Activated CD4-positive, alpha-beta T cell treated with anti-CD3 and anti-CD28 coated beads for 36 hours (primary cell): ENCODE results near the gene CPT1B. TPM values are rescaled to one million over a fixed set of nuclear protein-coding genes. Genes with fewer than 3 reads are reported as not detected.
"Not testable (repeated sequence)": the region's sequence is repeated elsewhere in the genome, so short reads cannot be mapped to it uniquely, and the experiment has no call there.

Experiments
- ATAC-seq: fragments of 200-7000 bp; cut with Tn5 transposase; one replicate; pipeline ENCODE4 v1.10.0; 2021; ENCODE audit warnings: mild to moderate bottlenecking, moderate library complexity
- CTCF ChIA-PET: fragments of 350-600 bp; sonication (Branson Sonifier 250); formaldehyde crosslinking; loops from one replicate; lab custom pipeline; 2021; ENCODE audit warnings: antibody characterized with exemption; lab: Charles Lee
- POLR2A ChIA-PET: fragments of 350-600 bp; sonication (Branson Sonifier 250); formaldehyde crosslinking; loops from one replicate; lab custom pipeline; 2021; ENCODE audit warnings: antibody characterized with exemption, inconsistent platforms; lab: Charles Lee
- DNase-seq: peaks from one replicate; pipeline ENCODE4 v3.0.0-alpha.2; 2020
- H3K27ac Mint-ChIP-seq: one replicate; pipeline ENCODE4 v1.8.0; 2021; ENCODE audit warnings: mixed read lengths
- H3K27me3 Mint-ChIP-seq: one replicate; pipeline ENCODE4 v1.8.0; 2021; ENCODE audit warnings: mixed read lengths
- H3K36me3 Mint-ChIP-seq: one replicate; pipeline ENCODE4 v1.8.0; 2021; ENCODE audit warnings: low read depth, mixed read lengths
- H3K4me1 Mint-ChIP-seq: one replicate; pipeline ENCODE4 v1.8.0; 2021; ENCODE audit warnings: mixed read lengths
- H3K4me3 Mint-ChIP-seq: one replicate; pipeline ENCODE4 v1.8.0; 2021; ENCODE audit warnings: mild to moderate bottlenecking, moderate library complexity, mixed read lengths
- H3K9me3 Mint-ChIP-seq: one replicate; pipeline ENCODE4 v1.8.0; 2021; ENCODE audit warnings: low read depth, mixed read lengths
- intact Hi-C, 2 experiments: fragments of 100-400 bp; cut with DNase I in 1 of 2; cut with micrococcal nuclease in 1 of 2; formaldehyde crosslinking; loops; one replicate each; pipeline versions ENCODE4 v1.14.2 to v1.15.1; 2022 to 2024; cut with DNase I, micrococcal nuclease
- total RNA-seq, 2 experiments: library from RNA; stranded (reverse); gene quantifications; one replicate each; pipeline ENCODE4 v1.2.3, GENCODE V29; 2021

Gene CPT1B
- total RNA-seq, 2 experiments from 2014 or later: 42.5 to 51.4 TPM

DNA sequence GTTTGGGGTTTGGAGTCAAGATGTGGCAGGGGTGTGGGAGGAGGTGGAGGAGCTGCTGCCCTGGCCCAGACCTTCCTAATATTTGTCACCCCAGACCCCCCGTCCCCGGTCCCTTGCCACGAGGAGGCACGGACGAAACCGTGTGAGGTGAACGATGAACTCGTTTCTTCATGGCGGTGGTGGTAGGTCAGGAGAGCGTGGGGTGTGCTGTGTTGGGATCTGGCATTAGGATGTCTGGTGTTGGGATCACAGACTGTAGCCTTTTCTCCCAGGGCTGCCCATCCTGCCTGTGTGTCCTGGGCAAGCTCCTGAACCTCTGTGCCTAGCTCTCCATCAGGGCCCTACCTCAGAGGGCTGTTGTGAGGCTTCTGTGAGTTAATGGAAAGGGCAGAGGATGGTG, 30.8 kb upstream of the CPT1B start:
- ATAC-seq: no peak
- no peak overlapping the region for H3K4me3 Mint-ChIP-seq
- intact Hi-C loops: no loop called here
- H3K4me1 Mint-ChIP-seq: peaks cover 4% of the 10 kb centered on the region
- peaks cover 21% of the 10 kb centered on the region for H3K27me3 Mint-ChIP-seq
- no peaks in the 10 kb centered on the region for H3K36me3 Mint-ChIP-seq
- no peaks in the 10 kb centered on the region for H3K9me3 Mint-ChIP-seq
- ChIA-PET POLR2A (no interaction called here), CTCF (interaction anchor here (1.4 kb wide), 1 partner anchor 12 kb away, joined by 3 read pairs; no protein-coding TSS in a partner anchor)
- H3K27ac Mint-ChIP-seq: no peak overlapping the region
- DNase-seq: no peak

DNA sequence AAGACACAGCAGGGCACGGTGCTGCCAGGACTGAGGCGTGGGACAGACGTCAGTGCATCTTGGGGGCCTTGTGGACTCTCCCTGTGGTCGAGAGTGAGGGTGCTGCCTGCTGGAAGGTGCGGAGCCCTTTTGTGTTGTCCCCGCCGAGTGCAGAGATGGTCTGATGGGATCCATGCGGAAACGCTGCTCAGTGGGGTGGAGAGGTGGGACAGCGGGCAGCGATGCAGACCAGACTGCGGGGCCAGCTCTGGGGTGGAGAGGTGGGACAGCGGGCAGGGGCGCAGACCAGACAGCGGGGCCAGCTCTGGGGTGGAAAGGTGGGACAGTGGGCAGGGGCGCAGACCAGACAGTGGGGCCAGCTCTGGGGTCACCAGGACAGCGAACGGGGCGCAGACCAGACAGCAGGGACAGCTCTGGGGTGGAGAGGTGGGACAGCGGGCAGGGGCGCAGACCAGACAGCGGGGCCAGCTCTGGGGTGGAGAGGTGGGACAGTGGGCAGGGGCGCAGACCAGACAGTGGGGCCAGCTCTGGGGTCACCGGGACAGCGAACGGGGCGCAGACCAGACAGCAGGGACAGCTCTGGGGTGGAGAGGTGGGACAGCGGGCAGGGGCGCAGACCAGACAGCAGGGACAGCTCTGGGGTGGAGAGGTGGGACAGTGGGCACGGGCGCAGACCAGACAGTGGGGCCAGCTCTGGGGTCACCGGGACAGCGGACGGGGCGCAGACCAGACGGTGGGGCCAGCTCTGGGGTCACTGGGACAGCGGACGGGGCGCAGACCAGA, 30.0 kb upstream of the CPT1B start:
- POLR2A ChIA-PET, DNase-seq, H3K9me3 Mint-ChIP-seq, ATAC-seq, H3K36me3 Mint-ChIP-seq, H3K4me1 Mint-ChIP-seq, H3K4me3 Mint-ChIP-seq, H3K27ac Mint-ChIP-seq, intact Hi-C loops: not testable (repeated sequence)
- peaks cover 22% of the 10 kb centered on the region for H3K27me3 Mint-ChIP-seq
- CTCF ChIA-PET: interaction anchor here (1.4 kb wide), 1 partner anchor 13 kb away, joined by 3 read pairs; no protein-coding TSS in a partner anchor

DNA sequence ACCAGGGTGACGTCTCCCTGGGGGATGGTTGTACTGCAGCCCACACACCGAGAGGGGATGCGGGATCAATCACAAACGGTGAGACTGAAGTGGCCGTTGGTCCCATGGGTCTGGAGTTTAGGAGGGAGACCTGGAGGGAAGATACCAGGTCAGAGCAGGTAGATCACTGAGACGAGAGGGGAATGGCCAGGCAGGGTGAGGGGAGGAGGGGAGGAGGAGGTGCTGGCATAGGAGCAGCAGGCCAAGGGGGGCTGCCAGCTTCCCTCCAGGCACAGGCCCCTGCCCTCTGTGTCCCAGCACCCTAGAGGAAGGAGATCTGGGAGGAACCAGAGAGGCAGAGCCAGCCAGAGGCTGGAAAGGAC, 29.4 kb upstream of the CPT1B start:
- Mint-ChIP-seq H3K4me1 (peaks cover 2% of the 10 kb centered on the region), H3K36me3 (no peaks in the 10 kb centered on the region), H3K27ac (no peak overlapping the region), H3K9me3 (no peaks in the 10 kb centered on the region), H3K4me3 (no peak overlapping the region), H3K27me3 (peaks cover 27% of the 10 kb centered on the region)
- intact Hi-C loops: no loop called here
- POLR2A ChIA-PET: no interaction called here
- CTCF ChIA-PET: no interaction called here
- ATAC-seq (no peak), DNase-seq (no peak)

DNA sequence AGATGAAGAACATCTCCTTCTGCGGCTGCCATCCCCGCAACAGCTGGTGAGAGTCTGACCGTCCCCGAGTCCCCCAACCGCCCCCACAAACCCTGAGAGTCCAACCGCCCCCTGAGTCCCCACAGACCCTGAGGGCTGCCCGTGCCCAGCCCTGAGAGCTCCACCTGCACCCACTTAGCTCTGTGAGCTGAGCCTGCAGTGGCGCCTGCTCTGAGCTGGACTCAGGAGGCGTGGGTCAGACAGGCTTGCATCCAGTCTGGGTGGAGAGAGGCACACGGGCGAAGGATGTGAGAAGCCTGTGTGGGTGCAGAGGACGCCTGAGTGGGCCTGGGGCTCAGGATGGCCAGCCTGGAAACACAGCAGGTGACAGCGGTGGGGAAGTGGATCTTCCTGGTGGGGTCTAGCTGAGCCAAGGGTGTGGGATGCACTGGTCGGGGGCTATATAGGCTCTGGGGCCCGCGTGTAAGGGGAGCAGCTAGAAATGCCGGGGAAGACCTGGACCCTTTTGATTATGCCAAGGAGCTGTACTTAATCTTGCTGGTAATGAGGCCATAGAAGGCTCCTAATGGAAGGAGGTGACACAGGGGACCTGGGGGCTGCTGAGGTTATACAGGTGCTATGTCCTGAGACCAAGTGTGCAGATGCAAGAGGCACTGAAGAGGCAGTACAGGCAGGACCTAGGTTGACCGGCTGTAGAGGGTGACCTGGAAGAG, 28.9 kb upstream of the CPT1B start:
- Mint-ChIP-seq H3K4me1 (no peaks in the 10 kb centered on the region), H3K27me3 (peaks cover 31% of the 10 kb centered on the region), H3K9me3 (no peaks in the 10 kb centered on the region), H3K4me3 (no peak overlapping the region), H3K36me3 (no peaks in the 10 kb centered on the region), H3K27ac (no peak overlapping the region)
- CTCF ChIA-PET: no interaction called here
- ATAC-seq: no peak
- intact Hi-C loops: no loop called here
- POLR2A ChIA-PET: no interaction called here
- DNase-seq: no peak

DNA sequence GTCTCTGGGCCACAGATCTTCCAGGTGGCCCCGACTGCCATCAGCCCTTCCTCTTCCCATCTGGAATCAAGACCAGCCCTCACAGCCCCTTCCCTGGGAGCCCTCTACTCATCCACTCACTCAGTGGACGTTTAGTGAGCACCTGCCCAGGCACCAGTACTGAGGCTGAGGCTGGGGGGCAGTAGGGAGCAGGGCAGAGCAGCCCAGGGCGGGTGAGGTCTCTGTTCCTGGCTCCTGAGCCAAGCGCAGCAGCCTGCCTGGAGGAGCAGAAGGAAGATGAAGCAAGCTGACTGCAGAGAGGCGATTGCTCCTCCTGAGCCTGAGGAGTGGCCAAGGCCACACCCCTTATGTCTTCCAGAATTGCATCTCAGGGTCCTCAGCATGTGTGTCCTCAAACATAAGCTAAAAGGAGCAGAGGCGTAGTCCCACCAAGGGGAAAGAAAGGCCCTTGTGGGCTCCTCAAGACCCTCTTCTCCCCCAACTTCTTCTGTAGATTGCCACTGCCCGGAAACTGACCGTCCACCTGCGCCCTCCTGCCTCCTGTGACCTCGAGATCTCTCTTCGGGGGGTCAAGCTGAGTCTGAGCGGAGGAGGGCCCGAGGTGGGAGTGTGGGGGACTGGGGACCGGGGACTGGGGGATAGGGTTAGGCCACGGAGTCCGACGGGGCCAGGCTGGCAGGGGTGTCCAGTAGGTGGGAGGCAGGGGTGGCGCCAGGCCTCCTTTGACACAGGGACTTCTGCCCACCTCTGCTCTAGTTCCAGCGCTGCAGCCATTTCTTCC, 28.1 kb upstream of the CPT1B start:
- intact Hi-C loops: no loop called here
- H3K36me3 Mint-ChIP-seq: no peaks in the 10 kb centered on the region
- no peak for DNase-seq
- ChIA-PET POLR2A (no interaction called here), CTCF (no interaction called here)
- H3K27ac Mint-ChIP-seq: no peak overlapping the region
- no peaks in the 10 kb centered on the region for H3K9me3 Mint-ChIP-seq
- peaks cover 38% of the 10 kb centered on the region for H3K27me3 Mint-ChIP-seq
- ATAC-seq: peak; percentile 48
- peaks cover 3% of the 10 kb centered on the region for H3K4me1 Mint-ChIP-seq
- no peak overlapping the region for H3K4me3 Mint-ChIP-seq

DNA sequence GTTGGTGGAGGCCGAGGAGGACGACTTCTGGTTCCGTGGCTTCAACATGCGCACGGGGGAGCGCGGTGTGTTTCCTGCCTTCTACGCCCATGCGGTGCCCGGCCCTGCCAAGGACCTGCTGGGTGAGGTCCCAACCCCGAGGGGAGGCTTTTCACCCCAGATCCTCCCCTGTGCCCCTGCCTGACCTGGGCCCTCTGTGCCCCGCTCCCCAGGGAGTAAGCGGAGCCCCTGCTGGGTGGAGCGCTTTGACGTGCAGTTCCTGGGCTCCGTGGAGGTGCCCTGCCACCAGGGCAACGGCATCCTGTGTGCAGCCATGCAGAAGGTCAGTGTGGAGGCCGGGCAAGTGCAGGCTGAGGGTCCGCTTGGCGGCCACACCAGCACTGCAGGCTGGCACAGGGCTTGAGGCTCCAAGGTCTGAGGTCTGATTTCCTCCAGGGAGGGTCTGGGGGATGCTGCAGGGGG, 27.4 kb upstream of the CPT1B start:
- peaks cover 36% of the 10 kb centered on the region for H3K27me3 Mint-ChIP-seq
- ATAC-seq: no peak
- DNase-seq: no peak
- peaks cover 3% of the 10 kb centered on the region for H3K4me1 Mint-ChIP-seq
- ChIA-PET CTCF (no interaction called here), POLR2A (no interaction called here)
- no peak overlapping the region for H3K27ac Mint-ChIP-seq
- intact Hi-C loops: no loop called here
- no peak overlapping the region for H3K4me3 Mint-ChIP-seq
- H3K9me3 Mint-ChIP-seq: no peaks in the 10 kb centered on the region
- H3K36me3 Mint-ChIP-seq: no peaks in the 10 kb centered on the region

DNA sequence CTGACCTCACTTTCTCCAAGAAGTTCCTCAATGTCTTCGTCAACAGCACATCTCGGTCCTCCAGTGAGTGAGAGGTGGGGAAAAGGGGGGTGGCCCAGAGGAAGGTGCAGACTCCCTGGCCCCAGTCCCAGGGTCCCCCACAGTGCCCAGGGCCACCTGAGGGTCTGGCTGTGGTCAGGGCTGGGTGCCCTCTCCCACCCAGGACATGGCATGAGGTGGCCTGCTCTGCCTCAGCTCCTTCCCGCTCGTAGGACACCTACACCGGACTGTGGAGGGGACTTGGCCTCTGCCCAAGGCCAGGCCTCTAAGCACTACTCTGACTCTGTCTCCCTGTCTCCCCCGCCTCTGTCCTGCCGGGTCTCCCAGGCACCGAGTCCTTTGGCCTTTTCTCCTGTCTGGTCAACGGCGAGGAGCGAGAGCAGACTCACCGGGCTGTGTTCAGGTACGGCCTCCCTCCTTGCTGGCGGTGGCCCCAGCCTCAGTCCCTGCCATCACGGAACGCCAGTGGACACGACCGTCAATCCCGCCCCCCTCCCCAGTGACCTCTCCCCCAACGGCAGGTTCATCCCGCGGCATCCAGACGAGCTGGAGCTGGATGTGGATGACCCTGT, 26.9 kb upstream of the CPT1B start:
- intact Hi-C loops: no loop called here
- no peak overlapping the region for H3K4me3 Mint-ChIP-seq
- H3K27me3 Mint-ChIP-seq: peaks cover 36% of the 10 kb centered on the region
- DNase-seq (no peak), ATAC-seq (no peak)
- no peak overlapping the region for H3K27ac Mint-ChIP-seq
- H3K9me3 Mint-ChIP-seq: no peaks in the 10 kb centered on the region
- no peaks in the 10 kb centered on the region for H3K36me3 Mint-ChIP-seq
- CTCF ChIA-PET: no interaction called here
- peaks cover 3% of the 10 kb centered on the region for H3K4me1 Mint-ChIP-seq
- POLR2A ChIA-PET: no interaction called here

DNA sequence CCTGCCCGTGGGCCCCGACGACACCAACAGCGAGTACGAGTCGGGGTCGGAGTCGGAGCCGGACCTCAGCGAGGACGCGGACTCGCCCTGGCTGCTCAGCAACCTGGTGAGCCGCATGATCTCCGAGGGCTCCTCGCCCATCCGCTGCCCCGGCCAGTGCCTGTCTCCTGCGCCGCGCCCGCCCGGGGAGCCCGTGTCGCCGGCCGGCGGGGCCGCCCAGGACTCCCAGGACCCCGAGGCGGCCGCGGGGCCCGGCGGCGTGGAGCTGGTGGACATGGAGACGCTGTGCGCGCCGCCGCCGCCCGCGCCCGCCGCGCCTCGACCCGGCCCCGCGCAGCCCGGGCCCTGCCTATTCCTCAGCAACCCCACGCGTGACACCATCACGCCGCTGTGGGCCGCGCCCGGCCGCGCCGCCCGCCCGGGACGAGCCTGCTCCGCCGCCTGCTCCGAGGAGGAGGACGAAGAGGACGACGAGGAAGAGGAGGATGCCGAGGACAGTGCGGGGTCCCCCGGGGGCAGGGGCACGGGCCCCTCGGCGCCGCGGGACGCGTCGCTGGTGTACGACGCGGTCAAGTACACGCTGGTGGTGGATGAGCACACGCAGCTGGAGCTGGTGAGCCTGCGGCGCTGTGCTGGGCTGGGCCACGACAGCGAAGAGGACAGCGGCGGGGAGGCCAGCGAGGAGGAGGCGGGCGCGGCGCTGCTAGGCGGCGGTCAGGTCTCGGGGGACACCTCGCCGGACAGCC, 26.2 kb upstream of the CPT1B start:
- no peaks in the 10 kb centered on the region for H3K9me3 Mint-ChIP-seq
- no peak for ATAC-seq
- H3K27ac Mint-ChIP-seq: no peak overlapping the region

DNA sequence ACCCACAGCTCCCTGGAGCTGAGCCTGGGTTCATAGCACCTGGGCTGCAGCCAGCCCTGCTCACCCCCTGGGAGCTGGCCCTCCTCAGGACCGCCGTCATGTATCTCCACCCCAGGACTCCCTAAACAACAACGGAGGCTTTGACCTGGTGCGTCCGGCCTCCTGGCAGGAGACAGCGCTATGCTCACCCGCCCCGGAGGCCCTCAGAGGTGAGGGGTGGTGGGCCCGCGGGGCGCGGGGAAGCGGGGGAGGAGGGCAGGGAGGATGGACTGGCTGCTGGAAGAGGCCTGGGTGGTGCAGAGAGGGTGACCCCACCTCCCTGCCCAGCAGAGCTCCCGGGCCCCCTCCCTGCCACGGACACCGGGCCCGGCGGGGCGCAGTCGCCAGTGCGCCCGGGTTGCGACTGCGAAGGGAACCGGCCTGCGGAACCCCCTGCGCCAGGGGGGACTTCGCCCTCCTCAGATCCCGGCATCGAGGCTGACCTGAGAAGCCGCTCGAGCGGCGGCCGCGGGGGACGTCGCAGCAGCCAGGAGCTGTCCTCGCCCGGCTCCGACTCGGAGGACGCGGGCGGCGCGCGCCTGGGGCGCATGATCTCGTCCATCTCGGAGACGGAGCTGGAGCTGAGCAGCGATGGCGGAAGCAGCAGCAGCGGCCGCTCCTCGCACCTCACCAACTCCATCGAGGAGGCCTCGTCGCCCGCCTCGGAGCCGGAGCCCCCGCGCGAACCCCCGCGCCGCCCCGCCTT, 25.5 kb upstream of the CPT1B start:
- Mint-ChIP-seq H3K4me1 (peaks cover 7% of the 10 kb centered on the region), H3K36me3 (no peaks in the 10 kb centered on the region), H3K27me3 (peaks cover 42% of the 10 kb centered on the region), H3K27ac (no peak overlapping the region), H3K9me3 (no peaks in the 10 kb centered on the region), H3K4me3 (no peak overlapping the region)
- intact Hi-C loops: no loop called here
- POLR2A ChIA-PET: no interaction called here
- CTCF ChIA-PET: no interaction called here
- DNase-seq (no peak), ATAC-seq (no peak)

More for the DNA sequence above, 26.2 kb upstream of the CPT1B start:
- Mint-ChIP-seq H3K27me3 (peaks cover 42% of the 10 kb centered on the region), H3K36me3 (no peaks in the 10 kb centered on the region), H3K4me1 (peaks cover 7% of the 10 kb centered on the region), H3K4me3 (no peak overlapping the region)
- ChIA-PET CTCF (no interaction called here), POLR2A (no interaction called here)
- no peak for DNase-seq
- intact Hi-C loops: no loop called here

DNA sequence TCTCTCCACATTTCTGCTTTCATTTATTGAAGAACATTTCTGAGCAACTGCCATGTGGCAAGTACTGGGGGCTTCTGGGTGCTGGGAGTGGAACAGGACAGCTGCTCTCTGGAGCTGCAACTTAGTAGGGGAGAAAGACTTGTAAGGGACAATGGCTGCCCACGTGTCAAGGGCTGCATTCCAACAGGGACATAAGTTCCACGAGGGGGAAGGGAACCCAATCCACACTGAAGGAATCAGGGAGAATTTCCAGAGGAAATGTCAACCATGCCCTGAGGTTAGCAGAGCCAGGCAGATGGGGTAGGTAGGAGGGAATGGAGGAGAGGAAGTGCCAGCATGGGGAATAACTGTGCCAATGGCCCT, 24.1 kb upstream of the CPT1B start:
- DNase-seq: no peak
- ATAC-seq: no peak
- POLR2A ChIA-PET: interaction anchor here (0.5 to 0.6 kb wide), 2 partner anchors 100 to 279 kb away, joined by 3 to 5 read pairs; no protein-coding TSS in a partner anchor
- no peaks in the 10 kb centered on the region for H3K36me3 Mint-ChIP-seq
- intact Hi-C loops: no loop called here
- CTCF ChIA-PET: interaction anchor here (0.8 to 1.2 kb wide), 4 partner anchors 19 to 54 kb away, joined by 3 to 5 read pairs (median 4); partner anchors contain the start of genes CHKB and SYCE3
- no peaks in the 10 kb centered on the region for H3K9me3 Mint-ChIP-seq
- peaks cover 7% of the 10 kb centered on the region for H3K4me1 Mint-ChIP-seq
- peaks cover 36% of the 10 kb centered on the region for H3K27me3 Mint-ChIP-seq
- no peak overlapping the region for H3K27ac Mint-ChIP-seq
- peak overlapping the region; percentile 49 for H3K4me3 Mint-ChIP-seq
